Testis (tissue), 3 donors: Measurements from ENCODE around the gene GIPC3. TPM values are rescaled to one million over a fixed set of nuclear protein-coding genes. Genes with fewer than 3 reads are reported as not detected.

Experiments used
- DNase-seq: peaks from one replicate; pipeline ENCODE4 v3.0.0-alpha.2; 2019
- H3K27ac ChIP-seq, 2 donors: fragments of 200-600 bp; sonication (generic); one replicate each; pipeline ENCODE4 v1.5.1; 2019
- H3K27me3 ChIP-seq: fragments of 200-600 bp; sonication (generic); one replicate; pipeline ENCODE4 v1.5.1; 2019
- H3K36me3 ChIP-seq: fragments of 200-600 bp; sonication (generic); one replicate; pipeline ENCODE4 v1.5.1; 2017; ENCODE audit warnings: low read depth; ENCODE audit errors: missing control alignments
- H3K4me1 ChIP-seq: fragments of 200-600 bp; sonication (generic); one replicate; pipeline ENCODE4 v1.5.1; 2019
- H3K4me3 ChIP-seq, 2 donors: fragments of 200-600 bp; sonication (generic); one replicate each; pipeline ENCODE4 v1.5.1; 2017 to 2019
- H3K9me3 ChIP-seq: fragments of 200-600 bp; sonication (generic); one replicate; pipeline ENCODE4 v1.5.1; 2017
- CTCF ChIP-seq, 3 experiments: fragments of 450-650 bp in 2 of 3; fragments of 200-600 bp in 1 of 3; sonication (generic) in 1 of 3; IDR thresholded peaks; one replicate each; pipeline ENCODE4 v1.5.1; 2016 to 2019; ENCODE audit warnings: antibody characterized with exemption in 3 of 3, mild to moderate bottlenecking in 2 of 3, moderate library complexity in 1 of 3
- POLR2A ChIP-seq: fragments of 450-650 bp; IDR thresholded peaks from one replicate; pipeline ENCODE4 v1.6.1; 2017; ENCODE audit warnings: antibody characterized with exemption, mild to moderate bottlenecking, moderate library complexity
- WGBS, 2 donors: methylation state at CpG; one replicate each; pipeline ENCODE4 v1.1.5; 2018; 5-methylcytosine and 5-hydroxymethylcytosine counted together
- intact Hi-C: fragments of 100-400 bp; cut with DNase I; formaldehyde crosslinking; loops from one replicate; pipeline ENCODE4 v1.15.1; 2023; ENCODE audit warnings: low total_unique reads
- polyA plus RNA-seq: library from polyadenylated mRNA; stranded (reverse); fragments of 350-450 nt; fragmentation: Illumina TruSeq; extraction: RNeasy Lipid Tissue Mini Kit (QIAGEN cat#74804); gene quantifications from one replicate; pipeline ENCODE4 v1.2.3, GENCODE V29; 2014; ENCODE audit warnings: low read depth, low replicate concordance; ENCODE audit not compliant: insufficient read depth
- total RNA-seq, 2 donors: library from RNA; depleted of rRNA; stranded (reverse); fragments of >200 nt; gene quantifications; one replicate each; pipeline ENCODE4 v1.2.3, GENCODE V29; 2016

GIPC3 gene
- total and polyA plus RNA-seq, 3 donors from 2014 or later = 0.50 to 1.5 (median 0.87) TPM

- Histone ChIP-seq H3K27ac (no peak overlapping the region), H3K4me3 (no peak overlapping the region), H3K36me3 (no peaks in the 10 kb centered on the region), H3K9me3 (no peaks in the 10 kb centered on the region), H3K4me1 (no peaks in the 10 kb centered on the region), H3K27me3 (no peaks in the 10 kb centered on the region)
- WGBS, 2 donors = 88% methylated on average over 11 of the region's 11 CpGs
- no peak for DNase-seq
- intact Hi-C loops = no loop called here
- no peak for TF ChIP-seq CTCF (IDR thresholded peaks at IDR 0.05)
- TF ChIP-seq POLR2A = no peak
Observed at GRCh38 chr19:3589439-3589838, 4.2 kb downstream of the GIPC3 start.

GRCh38 chr19:3589949-3590348 lies 4.7 kb downstream of the GIPC3 start:
- DNase-seq = no peak
- Histone ChIP-seq H3K27me3 (no peaks in the 10 kb centered on the region), H3K36me3 (no peaks in the 10 kb centered on the region), H3K9me3 (no peaks in the 10 kb centered on the region), H3K4me1 (no peaks in the 10 kb centered on the region), H3K4me3 (no peak overlapping the region), H3K27ac (no peak overlapping the region)
- WGBS, 2 donors = 93 to 94% methylated on average over 13 to 22 of the region's 22 CpGs
- no peak for TF ChIP-seq POLR2A
- TF ChIP-seq CTCF (IDR thresholded peaks at IDR 0.05) = no peak
- intact Hi-C loops = no loop called here

- Histone ChIP-seq H3K4me1 (no peaks in the 10 kb centered on the region), H3K36me3 (no peaks in the 10 kb centered on the region), H3K27ac (no peak overlapping the region), H3K9me3 (no peaks in the 10 kb centered on the region), H3K27me3 (no peaks in the 10 kb centered on the region), H3K4me3 (no peak overlapping the region)
- intact Hi-C loops = no loop called here
- no peak for DNase-seq
- WGBS, 2 donors = 53 to 94% methylated on average over 2 to 8 of the region's 8 CpGs
- no peak for TF ChIP-seq POLR2A
- TF ChIP-seq CTCF (IDR thresholded peaks at IDR 0.05) = no peak
Observed at GRCh38 chr19:3590991-3591659, 5.8 kb downstream of the GIPC3 start.

- intact Hi-C loops = no loop called here
Observed at GRCh38 chr19:3591876-3592613, 6.8 kb downstream of the GIPC3 start.

More at GRCh38 chr19:3591876-3592613, 6.8 kb downstream of the GIPC3 start:
- Histone ChIP-seq H3K4me3 (no peak overlapping the region), H3K9me3 (no peaks in the 10 kb centered on the region), H3K27me3 (no peaks in the 10 kb centered on the region), H3K27ac (no peak overlapping the region), H3K4me1 (no peaks in the 10 kb centered on the region), H3K36me3 (no peaks in the 10 kb centered on the region)
- TF ChIP-seq CTCF (IDR thresholded peaks at IDR 0.05) = no peak
- DNase-seq = peak; percentile 51
- 73 to 79% methylated on average over 8 to 9 of the region's 9 CpGs for WGBS, 2 donors
